Measurements from ENCODE around the gene GOLGA6L10.
"Not testable (repeated sequence)": the region's sequence is repeated elsewhere in the genome, so short reads cannot be mapped to it uniquely, and the experiment has no call there.

Gene GOLGA6L10

DNA sequence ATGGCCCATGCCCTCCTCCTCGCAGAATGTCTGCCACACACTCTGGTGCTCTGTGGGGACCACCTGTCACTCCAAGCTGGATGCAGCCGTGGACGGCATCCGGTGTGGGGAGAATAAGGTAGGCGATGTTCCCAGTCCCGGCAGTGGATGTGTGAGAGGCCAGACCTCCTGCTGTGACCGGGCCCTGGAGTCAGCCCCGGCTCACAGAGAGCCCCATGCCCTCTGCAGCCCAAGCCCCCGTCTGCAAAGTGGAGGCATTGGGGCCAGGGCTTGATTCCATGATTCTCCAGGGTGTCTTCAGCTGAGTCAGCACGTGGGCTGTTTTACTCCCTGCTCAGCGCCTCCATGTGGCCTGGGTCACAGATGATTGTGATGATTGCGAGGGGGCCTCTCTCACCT lies 32.2 kb downstream of the GOLGA6L10 start:
- no peak for DNase-seq

DNA sequence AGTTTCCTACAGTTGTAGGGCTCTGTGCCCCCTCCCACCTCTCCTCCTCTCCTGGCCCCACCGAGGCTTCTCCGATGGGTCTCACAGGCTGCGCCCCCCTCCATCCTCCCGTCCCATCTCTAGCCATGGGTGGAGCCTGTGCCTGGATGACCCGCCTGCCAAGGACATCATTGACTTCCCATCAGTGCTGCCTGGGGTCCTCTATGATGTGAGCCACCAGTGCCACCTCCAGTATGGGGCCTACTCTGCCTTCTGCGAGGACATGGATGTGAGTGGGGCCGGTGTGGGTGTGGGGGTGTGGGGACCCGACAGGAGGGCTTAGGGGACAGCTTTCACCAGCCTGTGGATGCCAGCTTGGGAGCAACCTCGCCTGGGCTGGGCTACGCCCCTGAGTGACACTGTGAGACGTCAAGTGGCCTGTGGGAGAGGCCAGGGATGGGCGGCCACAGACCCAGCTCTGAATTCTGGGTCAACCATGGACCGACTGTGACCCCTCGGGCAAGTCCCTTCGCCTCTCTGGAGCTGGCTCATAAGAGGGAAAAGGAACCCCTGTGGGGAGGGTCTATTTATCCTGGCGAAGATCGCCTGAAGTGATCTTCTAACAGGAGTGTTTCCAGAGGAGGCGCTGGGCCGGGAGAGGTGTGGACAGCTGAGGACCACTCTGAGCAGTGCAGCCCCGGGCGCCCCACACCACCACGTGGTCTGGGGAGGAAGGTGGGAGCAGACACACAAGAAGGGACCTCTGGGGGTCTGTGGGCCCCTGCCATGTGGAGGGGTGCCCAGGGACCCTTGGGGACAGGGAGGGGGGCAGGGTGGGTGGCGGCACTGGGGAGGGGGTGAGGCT lies 32.8 kb downstream of the GOLGA6L10 start:
- DNase-seq, result not testable (repeated sequence)

DNA sequence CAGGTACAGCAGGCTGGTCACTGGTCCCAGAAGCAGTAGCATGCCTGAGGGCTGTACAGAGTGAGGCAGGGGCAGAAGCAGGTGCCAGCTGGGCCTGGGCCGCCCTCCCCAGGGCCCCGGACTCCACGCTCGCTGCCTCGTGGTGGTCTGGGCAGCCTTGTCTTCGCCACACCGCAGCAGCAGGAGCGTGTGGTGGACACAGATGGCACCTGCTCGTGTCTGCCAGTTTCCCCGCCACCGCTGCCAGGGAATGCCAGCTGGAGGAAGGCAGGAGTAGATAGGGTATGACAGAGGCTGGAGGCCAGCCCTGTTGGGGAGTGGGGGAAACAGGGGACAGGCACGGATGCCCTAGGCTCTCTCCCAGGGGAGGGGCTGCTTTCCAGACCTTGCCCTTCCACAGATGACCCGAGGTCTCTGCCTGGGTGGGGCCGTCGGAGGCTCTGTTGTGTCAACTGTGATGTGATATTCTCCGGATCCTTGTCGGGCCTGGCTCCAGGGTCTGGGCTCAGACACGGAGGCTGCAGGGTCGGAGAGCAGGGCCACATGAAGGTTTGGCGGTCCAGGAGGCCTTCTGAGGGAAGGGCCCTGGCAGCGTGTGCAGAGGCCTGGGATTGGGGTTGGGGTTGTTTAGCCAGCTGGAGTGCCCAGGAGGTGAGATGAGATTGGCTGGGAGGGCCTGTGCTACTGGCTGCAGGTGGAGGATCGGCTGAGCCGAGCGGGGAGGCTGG lies 33.6 kb downstream of the GOLGA6L10 start:
- no peak for DNase-seq

DNA sequence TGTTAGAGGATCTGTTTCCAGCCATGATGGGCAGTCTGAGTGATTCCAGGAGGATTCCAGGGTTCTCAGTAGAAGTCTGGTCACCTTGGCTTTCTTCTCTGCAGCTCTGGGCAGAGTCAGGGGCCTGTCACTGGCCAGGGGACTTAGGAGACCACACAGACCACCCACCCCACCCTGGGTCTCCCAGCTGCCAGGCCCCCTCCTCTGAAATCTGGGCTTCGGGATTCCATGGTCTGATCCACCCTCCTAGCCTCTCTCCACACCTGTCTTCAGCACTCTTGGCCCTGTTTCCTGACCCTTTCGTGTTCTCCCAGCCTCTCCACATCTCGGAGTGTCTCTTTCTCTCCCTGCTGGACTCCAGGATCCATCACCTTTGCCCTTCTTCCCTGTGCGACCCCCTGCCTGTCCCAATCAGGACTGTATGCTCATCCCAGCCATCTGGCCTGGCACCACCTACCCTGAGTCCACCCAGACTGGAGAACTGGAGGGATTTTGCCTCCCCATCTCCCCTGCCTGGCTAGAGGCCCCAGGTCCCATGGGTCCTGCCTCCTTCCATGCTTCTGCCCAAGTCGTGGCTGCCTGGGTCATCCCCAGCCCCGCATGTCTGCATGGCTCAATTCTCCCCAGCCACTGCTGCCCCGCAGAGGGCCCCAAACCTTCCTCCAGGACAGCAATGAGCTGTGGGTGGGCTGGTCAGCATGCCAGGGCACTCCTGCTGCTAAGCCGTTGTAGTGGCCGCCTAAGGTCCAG lies 34.3 kb downstream of the GOLGA6L10 start:
- no peak for DNase-seq

DNA sequence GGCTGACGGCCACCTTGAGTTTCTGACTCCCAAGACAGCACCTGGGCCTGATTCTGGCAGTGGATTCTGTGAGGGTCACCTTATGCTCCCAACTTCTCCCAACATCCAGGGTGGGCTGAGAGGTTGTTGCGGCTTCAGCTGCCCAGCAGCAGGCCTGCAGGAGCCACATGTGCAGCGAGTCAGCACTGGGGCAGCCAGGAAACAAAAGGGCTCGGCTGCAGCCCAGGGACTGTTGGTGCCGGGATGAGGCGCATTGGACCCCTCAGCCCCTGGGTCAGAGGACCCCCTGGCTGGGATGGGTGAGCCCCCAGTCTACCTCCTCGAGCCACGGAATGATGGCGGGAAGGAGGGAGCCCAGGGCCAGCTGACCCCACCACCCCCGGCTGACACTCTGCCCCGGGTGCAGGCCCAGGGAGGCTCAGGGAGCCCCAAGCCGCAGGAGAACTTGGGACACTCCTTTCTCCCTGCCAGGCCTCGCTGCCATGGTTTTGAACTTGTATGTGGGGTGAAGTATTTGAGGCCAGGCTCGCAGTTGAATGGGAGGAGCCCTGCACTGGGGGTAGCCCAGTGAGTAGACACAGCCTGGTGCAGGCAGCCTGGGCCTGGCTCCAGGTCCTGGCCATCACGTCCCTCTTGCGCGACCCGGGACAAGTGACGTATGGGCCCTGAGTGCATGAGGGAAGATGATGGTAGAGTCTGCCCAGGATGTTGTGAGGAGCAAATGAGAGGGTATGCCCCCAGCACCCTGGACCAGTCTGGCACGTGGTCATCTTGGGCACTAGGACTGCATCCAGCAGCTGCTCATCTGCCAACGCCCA lies 35.1 kb downstream of the GOLGA6L10 start:
- DNase-seq, result not testable (repeated sequence)

DNA sequence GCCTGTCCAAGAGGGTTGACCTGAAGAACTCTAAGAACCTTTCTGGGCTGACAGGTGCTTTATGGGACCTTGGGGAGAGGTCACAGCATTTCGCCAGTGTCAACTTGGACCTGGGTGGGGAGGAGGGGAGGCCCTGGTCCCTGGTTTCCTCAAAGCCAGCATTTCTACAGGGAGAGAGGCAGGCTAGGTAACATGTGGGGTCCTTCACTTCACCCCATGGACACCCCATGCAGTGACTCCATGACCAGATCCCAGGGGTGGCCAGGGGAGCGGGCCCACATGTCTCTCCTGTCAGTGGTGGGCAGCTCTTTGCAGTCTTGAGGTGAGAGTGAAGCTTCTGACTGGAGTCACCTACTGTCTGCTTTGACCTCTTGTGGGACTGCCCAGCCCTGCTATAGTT lies 35.8 kb downstream of the GOLGA6L10 start:
- DNase-seq, result no peak

DNA sequence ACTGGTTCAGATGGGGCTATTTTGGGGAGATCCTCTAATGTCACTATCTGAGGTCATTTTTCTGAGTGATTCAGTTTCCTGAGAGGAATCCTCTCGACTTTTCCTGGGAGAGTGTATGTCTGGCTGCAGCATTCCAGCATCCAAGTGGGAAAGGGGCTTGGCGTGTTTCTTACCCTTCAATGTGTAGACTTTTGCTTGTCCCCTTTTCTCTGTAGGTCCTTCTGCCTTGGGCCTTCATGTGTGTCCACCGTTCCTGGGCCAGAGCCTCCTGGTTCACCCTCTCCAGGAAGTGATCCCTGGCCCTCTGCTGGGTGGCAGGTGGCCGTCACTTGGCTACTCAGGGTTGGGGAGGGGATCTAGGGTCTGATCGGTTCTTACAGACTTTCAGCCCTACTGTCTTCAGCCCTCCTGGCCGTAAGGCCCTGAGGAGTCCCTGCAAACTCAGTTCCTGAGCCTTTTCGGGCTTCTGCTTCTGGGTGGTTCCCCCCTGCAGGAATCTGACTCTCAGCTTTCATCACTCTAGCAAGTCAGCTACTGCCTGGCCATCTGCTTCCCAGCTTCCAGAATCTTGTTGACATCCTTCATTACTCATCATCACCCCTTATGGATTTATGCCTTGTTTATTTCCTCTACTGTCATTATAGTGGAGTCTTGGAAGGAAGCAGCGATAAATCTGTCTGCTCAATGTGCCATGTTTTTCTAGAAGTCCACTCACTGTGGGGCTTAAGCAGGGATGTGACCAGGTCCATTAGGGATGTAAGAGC lies 36.5 kb downstream of the GOLGA6L10 start:
- no peak for DNase-seq

DNA sequence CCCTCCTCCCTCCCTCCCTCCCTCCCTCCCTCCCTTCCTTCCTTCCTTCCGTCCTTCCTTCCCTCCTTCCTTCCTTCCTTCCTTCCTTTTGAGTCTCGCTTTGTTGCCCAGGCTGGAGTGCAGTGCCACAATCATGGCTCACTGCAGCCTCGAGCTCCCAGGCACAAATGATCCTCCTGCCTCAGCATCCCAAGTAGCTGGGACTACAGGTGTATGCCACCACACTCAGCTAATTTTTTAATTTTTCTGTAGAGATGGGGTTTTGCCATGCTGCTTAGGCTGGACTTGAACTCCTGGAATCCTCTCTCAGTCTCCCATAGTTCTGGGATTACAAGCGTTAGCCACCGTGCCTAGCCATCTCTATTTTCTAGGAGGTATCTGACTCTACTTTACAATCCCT lies 38.0 kb downstream of the GOLGA6L10 start:
- not testable (repeated sequence) for DNase-seq

DNA sequence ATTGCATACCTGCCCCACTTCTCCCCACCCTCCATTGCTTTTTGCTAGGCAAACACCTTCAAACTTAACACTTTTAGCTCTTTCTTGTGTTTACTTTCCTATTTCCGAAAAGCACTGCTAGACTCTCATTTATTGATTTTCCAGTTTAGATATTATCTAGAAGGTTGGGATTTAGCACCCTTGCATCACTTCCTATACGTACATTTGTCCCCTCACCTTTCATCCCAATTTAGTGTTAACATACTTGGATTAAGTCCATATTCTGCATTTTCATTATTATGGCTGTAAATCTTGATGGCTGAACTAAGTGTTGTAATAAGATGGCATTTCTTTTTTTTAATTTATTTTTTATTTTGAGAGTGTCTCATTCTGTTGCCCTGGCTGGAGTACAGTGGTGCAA lies 39.5 kb downstream of the GOLGA6L10 start:
- no peak for DNase-seq

DNA sequence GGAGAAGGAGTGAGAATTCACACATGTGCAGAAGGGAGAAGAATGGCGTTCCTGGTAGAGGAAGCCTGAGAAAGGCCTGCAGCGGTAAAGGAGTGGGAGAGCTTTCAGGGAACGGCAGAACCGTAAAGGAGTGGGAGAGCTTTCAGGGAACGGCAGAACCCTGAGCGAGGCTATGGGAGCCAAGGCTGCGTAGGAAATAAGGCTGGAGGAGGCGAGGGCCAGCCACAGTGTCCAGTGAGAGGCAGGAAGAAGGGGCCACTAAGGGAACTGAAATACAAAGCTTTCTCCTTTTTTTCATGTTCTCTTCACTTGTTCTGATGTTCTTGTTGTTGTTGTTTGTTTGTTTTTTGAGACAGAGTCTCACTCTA lies 41.6 kb downstream of the GOLGA6L10 start:
- no peak for DNase-seq

DNA sequence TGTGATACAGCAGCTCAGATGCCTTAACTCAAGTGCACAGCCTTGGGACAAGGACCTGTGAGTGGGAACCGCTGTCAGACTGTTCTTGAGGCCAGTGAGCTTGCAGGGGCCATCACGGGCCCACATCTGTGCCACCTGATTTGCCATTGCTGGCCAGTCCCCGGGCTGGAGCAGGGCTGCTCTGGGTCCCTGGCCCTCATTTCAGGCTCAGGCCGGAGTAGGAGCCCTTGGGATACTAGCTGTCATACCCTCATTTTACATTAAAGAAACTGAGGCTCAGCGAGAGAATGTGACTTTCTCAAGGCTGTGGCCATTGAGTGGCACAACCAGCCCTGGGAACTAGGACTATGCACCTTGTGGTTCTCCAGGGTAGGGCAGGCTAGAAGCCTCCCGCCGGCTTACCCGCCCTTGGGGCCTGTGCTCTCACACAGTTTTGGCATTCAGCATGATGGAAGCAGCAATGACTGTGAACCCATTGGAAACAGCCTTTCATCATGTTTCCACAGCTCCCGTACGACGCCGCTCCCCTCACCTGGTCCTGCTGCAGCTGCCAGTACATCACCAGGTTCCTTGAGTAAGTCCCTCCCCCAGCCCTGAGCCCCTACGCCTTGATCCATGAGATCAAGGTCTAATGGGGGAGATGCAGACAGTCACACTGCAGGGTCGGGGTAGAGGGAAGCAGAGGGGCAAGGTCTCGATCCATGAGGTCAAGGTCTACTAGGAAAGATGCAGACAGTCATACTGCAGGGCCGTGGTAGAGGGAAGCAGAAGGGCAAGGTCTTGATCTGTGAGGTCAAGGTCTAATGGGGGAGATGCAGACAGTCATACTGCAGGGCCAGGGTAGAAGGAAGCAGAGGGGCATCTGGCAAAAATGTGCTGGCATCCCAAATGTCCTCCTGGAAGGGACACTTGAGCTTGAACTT lies 42.2 kb downstream of the GOLGA6L10 start:
- no peak for DNase-seq

DNA sequence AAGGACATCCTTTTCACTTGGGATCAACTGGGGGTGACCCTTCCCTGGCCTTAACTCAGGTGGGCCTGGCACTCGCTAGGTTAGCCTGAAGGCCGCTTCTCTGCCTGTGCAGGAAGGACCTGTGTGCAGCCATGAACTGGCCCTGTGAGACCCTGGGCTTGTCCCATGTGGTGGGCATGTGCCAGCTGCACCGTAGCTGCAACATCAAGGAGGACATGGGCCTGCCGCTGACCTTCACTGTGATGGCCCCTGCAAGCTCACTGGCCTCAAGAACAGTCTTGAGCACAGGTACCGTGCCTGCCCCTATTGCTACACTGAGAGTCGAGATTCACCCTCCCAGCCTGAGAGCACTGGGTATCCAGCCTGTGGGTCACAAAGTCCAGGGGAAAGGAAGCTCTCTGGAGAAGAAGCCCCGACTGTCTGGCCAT lies 43.6 kb downstream of the GOLGA6L10 start:
- no peak for DNase-seq

DNA sequence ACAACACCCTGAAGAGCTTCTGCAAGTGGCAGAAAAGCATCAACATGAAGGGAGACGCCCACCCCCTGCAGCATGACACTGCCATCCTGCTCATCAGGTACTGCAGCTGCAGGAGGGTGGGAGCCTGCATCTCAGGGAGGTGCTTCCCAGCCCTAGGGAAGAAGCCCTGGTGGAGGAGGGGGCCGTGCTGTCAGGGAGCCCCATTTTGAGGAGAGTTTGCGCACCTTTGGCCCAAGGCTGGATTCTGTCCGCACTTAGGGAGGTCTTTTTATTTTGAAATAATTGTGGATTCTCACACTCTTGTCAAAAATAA lies 44.5 kb downstream of the GOLGA6L10 start:
- no peak for DNase-seq

DNA sequence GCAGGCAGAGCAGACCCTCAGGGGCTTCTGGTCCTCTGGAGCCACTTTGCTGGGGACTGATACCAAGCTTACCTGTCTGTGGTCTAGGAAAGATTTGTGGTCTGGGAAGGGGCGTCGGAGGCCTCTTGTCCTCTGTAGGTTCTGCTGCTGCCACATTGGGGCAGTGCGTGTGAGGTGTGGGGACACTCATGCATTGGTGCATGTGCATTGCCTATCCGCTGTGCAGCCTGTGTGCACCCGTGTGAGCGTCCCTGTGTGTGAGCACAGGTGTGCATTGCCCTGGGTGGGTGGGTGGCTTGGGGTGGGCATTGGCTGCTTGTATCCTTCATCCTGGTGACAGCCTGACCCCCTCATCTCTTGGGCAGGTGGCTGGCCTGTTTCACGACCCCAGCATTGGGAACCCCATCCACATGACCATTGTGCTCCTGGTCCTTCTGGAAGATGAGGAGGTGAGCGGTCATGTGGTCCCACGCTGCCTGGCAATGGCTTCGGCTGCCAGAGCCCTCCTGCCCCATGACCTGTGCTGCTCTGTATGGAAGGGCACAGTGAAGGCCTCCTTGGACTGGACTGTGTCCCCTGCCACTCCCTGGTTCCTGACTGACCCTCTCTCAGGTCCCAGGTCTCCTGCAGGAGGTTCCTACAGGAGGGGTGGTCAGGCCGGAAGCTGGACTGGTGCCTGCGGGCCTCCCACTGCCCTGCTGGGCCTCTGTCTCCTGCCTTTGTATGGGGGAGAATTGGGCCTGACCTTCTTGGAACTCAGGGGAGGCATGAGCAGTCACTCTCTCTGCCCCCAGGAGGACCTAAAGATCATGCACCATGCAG lies 45.1 kb downstream of the GOLGA6L10 start:
- no peak for DNase-seq

DNA sequence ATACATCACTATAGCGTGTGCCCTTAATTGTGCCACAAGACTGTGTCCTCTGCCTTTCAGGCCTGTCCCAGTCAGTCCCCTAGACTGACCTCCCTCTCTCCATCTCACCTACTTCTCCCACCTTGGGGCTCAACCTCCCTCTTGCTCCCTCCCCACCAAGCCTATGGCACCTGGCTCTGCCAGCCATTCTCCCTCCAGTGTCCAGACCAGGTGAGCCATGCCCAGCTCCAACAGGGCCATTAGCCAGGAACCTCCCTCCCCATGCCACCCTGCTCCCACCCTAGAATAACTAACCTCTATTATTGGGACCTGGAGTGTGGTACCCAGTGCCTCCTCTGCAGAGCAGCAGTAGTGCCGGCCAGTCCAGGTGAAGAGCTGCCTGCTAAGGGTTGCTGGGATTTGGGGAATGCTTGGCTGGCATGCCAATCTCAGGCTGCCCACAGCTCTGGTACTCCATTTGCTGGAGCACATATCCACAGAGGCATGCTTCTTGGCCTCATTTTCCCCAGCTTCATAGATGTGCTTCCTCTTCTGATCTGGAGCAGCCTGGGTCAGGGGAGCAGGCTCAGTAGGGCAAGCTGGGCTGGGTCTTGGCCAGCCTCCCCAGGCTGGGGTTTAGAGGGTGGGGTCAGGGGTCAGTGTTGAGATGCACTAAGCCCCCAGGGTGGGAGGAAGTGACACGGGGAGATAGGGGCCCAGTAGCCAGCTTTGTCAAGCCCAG lies 47.8 kb downstream of the GOLGA6L10 start:
- DNase-seq, result no peak

DNA sequence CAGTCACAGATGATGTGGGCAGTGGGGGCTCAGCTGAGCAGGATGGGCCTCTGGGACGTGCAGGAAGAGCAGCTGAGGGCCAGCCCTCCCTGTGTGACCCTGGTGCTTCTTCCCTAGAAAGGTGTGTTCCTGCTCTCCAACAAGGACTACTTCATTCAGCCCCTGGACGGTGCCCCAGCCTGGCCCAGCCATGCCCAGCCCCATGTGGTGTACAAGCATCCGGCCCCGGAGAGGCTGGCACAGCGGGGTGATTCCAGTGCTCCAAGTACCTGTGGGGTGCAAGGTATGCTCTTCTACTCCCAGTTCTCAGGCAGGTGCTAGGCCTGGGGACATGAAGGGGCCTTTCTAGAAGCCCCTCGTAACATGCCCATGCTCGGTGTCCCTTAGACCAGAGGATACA lies 48.4 kb downstream of the GOLGA6L10 start:
- no peak for DNase-seq

DNA sequence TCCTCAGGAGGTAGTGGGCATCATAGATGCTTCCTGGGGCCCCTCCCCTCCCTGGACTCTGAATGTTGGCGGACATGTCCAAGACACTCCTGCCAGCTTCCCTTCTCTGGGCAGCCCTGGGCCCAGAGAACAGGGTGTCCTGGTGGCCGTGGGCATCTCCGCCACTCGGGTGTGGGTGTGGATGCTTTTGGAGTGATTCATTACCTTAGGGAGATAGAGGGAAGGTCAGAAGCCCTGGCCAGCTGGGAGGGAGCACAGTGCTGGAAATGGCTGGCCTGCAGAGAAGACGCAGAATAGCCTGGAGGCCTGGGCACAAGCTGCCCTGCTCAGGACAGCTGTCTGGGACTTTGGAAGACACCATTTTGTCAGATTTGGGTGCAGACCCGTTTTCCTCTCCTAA lies 48.9 kb downstream of the GOLGA6L10 start:
- DNase-seq, result not testable (repeated sequence)

DNA sequence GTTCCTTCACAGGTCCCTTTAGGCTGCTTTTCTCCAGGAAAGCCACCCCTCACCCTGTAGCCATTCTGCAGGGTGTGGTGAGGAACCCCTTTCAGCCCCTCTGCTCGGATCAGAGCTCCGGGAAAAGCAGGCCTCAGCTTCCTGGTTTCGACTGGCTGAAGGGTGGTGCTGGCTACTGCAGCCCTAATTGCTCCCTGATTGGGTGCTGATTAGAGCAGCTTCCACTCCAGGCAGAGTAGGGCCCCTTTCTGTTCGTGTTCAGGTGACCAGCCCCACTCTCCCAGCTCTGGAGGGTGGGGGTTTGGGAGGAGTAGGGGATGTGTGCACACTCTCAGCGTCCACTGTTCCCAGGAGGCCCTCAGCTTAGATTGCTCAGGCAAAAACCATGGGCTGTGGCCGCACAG lies 49.8 kb downstream of the GOLGA6L10 start:
- DNase-seq, result not testable (repeated sequence)

DNA sequence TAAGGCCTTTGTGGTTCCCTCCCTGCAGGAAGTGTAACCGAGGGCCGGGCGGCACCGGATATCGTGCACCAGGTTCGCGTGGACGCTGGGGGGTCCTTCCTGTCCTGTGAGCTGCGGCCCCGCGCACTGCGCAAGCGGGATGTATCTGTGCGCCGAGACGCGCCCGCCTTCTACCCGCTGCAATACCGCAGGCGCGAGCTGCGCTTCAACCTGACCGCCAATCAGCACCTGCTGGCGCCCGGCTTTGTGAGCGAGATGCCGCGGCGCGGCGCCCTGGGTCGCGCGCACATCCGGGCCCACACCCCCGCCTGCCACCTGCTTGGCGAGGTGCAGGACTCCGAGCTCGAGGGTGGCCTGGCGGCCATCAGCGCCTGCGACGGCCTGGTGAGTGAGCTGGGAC lies 50.8 kb downstream of the GOLGA6L10 start:
- DNase-seq, result no peak

Measured in NCI-H1092 (cell line).